ENCODE measurements around the gene MBLAC1.
A peak's percentile ranks its signal among the peaks of the same experiment; 100 is the strongest.

Gene MBLAC1

GRCh38 chr7:100175296-100175935 lies 48.6 kb downstream of the MBLAC1 start:
- DNase-seq: no peak

GRCh38 chr7:100176096-100177044 lies 49.6 kb downstream of the MBLAC1 start:
- DNase-seq: no peak

GRCh38 chr7:100177045-100178001 lies 50.6 kb downstream of the MBLAC1 start, which contains the start of the genes GPC2 and STAG3:
TSS of gene GPC2 (minus strand) at chr7:100177381. CDS start at chr7:100177199, 182 bp downstream.
TSS of gene STAG3 (plus strand) at chr7:100177918. CDS start at chr7:100180557, 2,639 bp downstream.
- peak; percentile 91 for DNase-seq
